ENCODE results near the gene FILIP1L. TPM values are rescaled to one million over a fixed set of nuclear protein-coding genes. Genes with fewer than 3 reads are reported as not detected.
A peak's percentile ranks its signal among the peaks of the same experiment; 100 is the strongest.
"Not testable (repeated sequence)": the region's sequence is repeated elsewhere in the genome, so short reads cannot be mapped to it uniquely, and the experiment has no call there.

Gene FILIP1L
- total RNA-seq, 1 experiment from 2014 or later, result 3.7 TPM

DNA sequence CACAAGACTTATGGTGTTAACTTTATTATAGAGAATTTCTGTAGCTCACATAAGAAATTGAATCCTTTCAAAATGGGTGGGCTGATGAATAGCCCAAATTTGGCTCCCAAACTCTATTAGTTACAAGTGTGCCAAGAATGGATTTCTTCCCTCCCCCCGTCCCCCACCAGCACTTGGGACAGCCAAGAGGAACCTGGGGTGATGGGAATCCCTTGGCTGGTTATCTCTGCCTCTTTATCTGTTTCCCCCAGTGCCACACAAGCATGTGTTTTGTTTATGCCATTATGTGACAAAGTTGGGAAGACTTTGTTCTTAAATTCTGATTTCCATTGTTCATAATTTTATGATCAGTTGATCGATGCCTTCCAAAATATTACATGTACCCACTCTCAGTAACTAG is 268.3 kb downstream of the FILIP1L start:
- H3K27ac ChIP-seq, result no peak overlapping the region
- 0 out of 2 replicates have a peak, but pooled peaks cover 4% of the 10 kb centered on the region for H3K36me3 ChIP-seq
- H3K4me3 ChIP-seq, result no peak overlapping the region
- no peaks in the 10 kb centered on the region for H3K27me3 ChIP-seq
- no peaks in the 10 kb centered on the region for H3K9me3 ChIP-seq (replicated peaks)
- DNase-seq, result no peak
- peaks cover 5% of the 10 kb centered on the region for H3K4me1 ChIP-seq

DNA sequence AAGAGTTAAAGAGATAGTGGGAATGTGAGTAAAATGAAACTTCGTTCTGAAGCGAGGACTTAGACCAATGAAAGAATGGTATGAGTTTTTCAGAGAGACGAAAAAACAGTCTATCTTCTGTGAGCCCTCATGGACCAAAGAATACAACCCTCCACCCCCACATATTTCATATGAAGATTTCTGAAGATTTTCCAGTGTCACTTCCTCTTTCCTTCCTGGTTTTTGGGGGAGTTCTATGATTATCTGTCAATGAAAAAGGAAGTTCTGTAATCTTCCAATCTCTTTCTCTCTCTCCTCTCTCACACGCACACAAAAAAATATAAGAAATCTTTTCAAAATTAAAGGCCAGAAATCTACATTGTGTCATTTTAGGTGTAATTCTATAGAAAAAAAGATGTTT is 269.0 kb downstream of the FILIP1L start:
- DNase-seq, result no peak
- no peaks in the 10 kb centered on the region for H3K27me3 ChIP-seq
- H3K9me3 ChIP-seq (replicated peaks), result no peaks in the 10 kb centered on the region
- peaks cover 5% of the 10 kb centered on the region for H3K4me1 ChIP-seq
- H3K27ac ChIP-seq, result no peak overlapping the region
- no peaks in the 10 kb centered on the region for H3K36me3 ChIP-seq
- no peak overlapping the region for H3K4me3 ChIP-seq

DNA sequence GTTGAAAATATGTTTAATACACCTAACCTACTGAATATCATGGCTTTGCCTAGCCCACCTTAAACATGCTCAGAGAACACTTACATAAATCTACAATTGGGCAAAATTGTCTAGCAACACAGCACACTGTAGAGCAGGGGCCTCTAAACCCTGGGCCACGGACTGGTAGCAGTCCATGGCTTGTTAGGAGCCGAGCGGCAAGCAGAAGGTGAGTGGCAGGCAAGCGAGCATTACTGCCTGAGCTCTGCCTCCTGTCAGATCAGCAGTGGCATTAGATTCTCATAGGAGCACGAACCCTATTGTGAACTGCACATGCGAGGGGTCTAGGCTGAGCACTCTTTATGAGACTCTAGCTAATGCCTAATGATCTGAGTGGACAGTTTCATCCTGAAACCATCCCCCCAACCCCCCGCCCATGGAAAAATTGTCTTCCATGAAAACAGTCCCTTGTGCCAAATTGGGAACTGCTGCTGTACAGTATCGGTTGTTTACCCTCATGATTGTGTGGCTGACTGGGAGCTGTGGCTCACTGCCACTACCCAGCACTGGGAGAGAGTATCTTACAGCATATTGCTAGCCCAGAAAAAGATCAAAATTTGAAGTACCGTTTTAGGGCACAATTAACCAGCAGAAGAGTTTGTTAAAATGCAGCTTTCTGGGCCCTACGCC is 270.6 kb downstream of the FILIP1L start:
- H3K27ac ChIP-seq, result no peak overlapping the region
- no peak for DNase-seq

DNA sequence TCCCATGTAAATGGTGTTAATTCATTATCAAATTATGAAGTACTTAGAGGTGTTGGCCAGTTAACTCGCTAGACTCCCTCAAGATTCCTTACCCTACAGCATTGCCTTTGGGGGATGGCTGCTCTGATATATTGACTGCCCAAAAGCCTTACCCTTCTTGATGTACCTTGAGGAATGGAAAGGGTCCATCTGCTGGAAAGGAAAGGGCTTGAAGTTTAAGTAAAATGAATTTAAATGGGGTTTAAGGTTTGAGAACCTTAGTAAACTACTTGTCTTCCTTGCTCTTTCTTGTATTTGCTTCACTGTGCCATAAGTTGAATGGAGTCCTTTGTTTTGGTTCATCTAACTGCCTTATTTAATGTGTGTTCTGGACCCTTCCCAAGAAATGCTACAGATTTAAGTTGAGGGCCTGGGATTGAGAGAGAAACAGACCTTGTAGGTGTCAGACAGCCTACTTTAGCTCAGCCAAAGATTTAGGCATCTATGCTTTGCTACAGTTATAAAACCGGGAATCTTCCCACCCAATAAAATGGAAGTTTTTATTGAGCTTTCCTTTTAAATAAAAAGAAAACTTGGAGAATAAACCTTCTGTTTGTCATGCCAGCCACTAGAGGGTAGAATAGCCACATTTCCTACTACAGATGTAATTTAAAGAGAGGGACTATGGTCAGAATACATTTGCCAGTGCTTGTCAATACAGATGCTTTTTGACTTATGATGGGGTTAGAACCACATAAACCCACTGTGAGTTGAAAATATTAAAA is 271.3 kb downstream of the FILIP1L start:
- H3K27ac ChIP-seq, result no peak overlapping the region
- H3K27me3 ChIP-seq, result no peaks in the 10 kb centered on the region
- peak in 1 of 2 experiments; percentile 70 for DNase-seq

More for the DNA sequence above, 270.6 kb downstream of the FILIP1L start:
- Histone ChIP-seq H3K4me1 (peaks cover 5% of the 10 kb centered on the region), H3K27me3 (no peaks in the 10 kb centered on the region), H3K4me3 (no peak overlapping the region), H3K36me3 (no peaks in the 10 kb centered on the region), H3K9me3 (replicated peaks) (no peaks in the 10 kb centered on the region)

DNA sequence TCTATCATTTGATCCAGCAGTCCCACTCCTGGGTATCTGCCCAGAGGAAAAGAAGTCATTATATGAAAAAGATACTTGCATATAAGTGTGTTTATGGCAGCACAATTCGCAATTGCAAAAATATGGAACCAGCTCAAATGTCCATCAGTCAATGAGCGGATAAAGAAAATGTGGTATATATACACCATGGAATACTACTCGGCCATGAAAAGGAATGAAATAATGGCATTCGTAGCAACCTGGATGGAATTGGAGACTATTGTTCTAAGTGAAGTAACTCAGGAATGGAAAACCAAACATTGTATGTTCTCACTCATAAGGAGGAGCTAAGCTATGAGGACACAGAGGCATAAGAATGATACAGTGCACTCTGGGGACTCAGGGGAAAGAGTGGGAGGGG is 272.4 kb downstream of the FILIP1L start:
- not testable (repeated sequence) for H3K36me3 ChIP-seq; H3K4me3 ChIP-seq; H3K4me1 ChIP-seq; H3K27me3 ChIP-seq; DNase-seq; H3K27ac ChIP-seq; H3K9me3 ChIP-seq (replicated peaks)

More for the DNA sequence above, 271.3 kb downstream of the FILIP1L start:
- H3K9me3 ChIP-seq (replicated peaks), result no peaks in the 10 kb centered on the region
- H3K36me3 ChIP-seq, result no peaks in the 10 kb centered on the region
- H3K4me1 ChIP-seq, result peaks cover 5% of the 10 kb centered on the region
- H3K4me3 ChIP-seq, result no peak overlapping the region

DNA sequence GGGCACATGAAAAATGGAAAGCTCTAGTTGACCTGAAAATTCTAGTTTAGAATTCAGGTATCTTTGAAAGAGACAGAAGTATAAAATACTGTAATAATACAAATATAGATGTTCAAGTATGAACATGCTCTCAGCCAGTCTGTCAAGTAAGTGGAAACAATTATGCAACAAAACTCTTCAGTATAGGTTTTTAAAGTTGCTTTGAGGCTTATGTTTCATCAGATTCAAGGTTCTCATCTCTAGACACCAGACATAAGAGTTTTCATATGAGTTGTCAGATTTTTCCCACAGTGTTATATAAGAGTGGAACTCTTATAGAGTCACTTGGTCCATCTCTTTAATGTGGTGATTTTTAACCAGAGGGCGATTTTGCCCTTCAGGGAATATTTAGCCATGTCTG is 274.7 kb downstream of the FILIP1L start:
- H3K4me3 ChIP-seq, result no peak overlapping the region
- DNase-seq, result no peak
- no peak overlapping the region for H3K27ac ChIP-seq
- no peaks in the 10 kb centered on the region for H3K27me3 ChIP-seq
- no peaks in the 10 kb centered on the region for H3K36me3 ChIP-seq
- H3K4me1 ChIP-seq, result peaks cover 5% of the 10 kb centered on the region; the same call in 1 of the 2 replicates
- no peaks in the 10 kb centered on the region for H3K9me3 ChIP-seq (replicated peaks)

DNA sequence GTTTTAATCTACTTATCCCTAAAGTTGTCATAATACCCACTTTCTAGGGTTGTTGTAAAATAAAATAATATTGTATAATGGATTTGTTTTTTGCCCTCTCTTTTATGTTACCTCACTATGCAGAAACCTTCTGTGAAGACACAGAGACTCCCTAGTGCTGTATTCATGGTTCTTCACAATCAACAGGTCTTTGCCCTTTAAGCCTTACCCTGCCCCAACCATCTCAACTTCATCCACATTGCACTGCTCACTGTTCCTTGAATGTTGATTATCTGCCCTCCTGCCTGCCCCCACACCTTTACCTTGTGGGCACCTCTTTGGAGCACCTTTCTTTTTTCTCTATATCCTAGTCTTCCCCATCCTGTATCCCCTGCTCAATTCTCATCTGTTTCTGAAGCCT is 275.5 kb downstream of the FILIP1L start:
- Histone ChIP-seq H3K9me3 (replicated peaks) (0 out of 2 replicates have a peak, but pooled peaks cover 3% of the 10 kb centered on the region), H3K27me3 (no peaks in the 10 kb centered on the region), H3K4me3 (no peak overlapping the region), H3K27ac (no peak overlapping the region), H3K4me1 (peaks cover 7% of the 10 kb centered on the region), H3K36me3 (no peaks in the 10 kb centered on the region)
- DNase-seq, result no peak

DNA sequence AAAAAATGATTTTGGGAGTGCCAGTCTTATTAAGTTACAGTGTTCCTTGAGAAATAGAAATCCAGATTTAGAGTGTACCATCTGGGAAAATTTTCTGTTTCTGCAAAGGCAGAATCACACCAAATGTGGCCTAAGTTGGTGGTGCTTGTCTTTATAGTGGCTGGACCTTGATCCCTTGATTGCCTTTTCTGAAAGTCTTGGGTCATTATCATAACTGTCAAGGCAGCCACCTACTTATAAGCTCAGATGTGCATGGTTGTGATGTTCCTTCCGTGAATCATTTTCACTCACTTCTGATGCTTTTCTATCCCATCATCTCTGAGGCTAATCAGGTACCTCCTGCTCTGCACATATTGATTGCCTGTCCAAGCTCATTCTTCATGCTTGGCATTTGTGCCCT is 276.6 kb downstream of the FILIP1L start:
- no peak for DNase-seq
- no peaks in the 10 kb centered on the region for H3K27me3 ChIP-seq
- H3K27ac ChIP-seq, result no peak overlapping the region
- H3K4me1 ChIP-seq, result peaks cover 7% of the 10 kb centered on the region
- H3K4me3 ChIP-seq, result no peak overlapping the region
- 0 out of 2 replicates have a peak, but pooled peaks cover 3% of the 10 kb centered on the region for H3K9me3 ChIP-seq (replicated peaks)
- no peaks in the 10 kb centered on the region for H3K36me3 ChIP-seq

DNA sequence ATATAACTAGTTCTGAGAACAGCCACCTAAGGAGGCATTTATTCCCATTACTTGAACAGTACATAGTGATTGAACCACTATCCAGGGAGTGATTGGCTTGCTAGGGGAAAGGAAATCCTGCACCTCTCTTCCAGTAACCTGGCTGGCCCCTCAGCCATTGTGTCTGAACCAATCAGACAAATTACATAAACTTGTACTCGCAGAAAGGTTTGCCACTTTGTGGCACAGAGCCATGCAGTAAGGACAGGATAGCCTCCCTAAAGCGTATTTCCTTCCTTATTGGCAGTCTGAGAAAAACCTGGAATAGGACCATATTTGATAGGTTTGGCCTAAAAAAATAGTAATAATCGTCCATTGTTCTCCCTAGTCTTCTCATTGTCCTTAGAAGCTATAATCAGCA is 277.6 kb downstream of the FILIP1L start:
- H3K36me3 ChIP-seq, result no peaks in the 10 kb centered on the region
- H3K27ac ChIP-seq, result no peak overlapping the region
- DNase-seq, result no peak
- H3K4me3 ChIP-seq, result no peak overlapping the region
- 0 out of 2 replicates have a peak, but pooled peaks cover 3% of the 10 kb centered on the region for H3K9me3 ChIP-seq (replicated peaks)
- no peaks in the 10 kb centered on the region for H3K27me3 ChIP-seq
- peaks cover 6% of the 10 kb centered on the region for H3K4me1 ChIP-seq

DNA sequence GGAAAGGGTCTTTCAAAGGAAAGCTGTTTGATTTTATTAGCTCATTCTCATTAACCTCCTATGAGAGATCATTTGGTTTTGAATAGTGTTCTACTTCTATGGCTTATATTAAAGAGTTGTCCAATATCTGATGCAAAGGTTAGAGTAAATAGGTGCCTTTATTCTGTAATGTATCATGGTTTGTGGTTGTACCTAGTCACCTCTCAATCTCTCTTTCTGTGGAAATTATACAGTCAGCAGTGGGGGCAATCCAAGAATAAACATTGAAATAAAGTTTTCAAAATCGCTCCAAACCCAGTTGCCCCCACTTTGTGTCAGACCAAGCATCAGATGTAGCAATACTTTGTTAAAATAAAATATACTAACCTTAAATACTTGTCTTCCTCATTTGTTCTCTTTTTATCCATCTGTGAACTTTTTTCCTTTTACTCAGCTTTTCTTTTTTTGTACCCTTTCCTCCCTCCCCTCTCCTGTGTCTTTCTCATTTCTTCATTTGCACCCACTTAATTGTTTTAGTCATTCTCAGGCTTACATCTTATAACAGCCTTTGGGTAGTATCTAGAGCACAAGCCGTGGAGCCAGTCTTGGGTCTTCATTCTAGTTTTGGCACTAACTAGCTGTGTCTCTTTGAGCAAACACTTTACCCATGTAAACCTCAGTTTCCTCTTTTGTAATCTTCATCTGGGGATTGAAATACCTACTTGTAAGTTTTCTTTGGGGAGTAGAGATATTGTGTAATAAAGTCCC is 279.9 kb downstream of the FILIP1L start:
- no peak overlapping the region for H3K27ac ChIP-seq
- H3K9me3 ChIP-seq (replicated peaks), result 0 out of 2 replicates have a peak, but pooled peaks cover 3% of the 10 kb centered on the region
- no peaks in the 10 kb centered on the region for H3K36me3 ChIP-seq
- no peaks in the 10 kb centered on the region for H3K27me3 ChIP-seq
- no peak for DNase-seq
- H3K4me3 ChIP-seq, result no peak overlapping the region
- H3K4me1 ChIP-seq, result peaks cover 6% of the 10 kb centered on the region

DNA sequence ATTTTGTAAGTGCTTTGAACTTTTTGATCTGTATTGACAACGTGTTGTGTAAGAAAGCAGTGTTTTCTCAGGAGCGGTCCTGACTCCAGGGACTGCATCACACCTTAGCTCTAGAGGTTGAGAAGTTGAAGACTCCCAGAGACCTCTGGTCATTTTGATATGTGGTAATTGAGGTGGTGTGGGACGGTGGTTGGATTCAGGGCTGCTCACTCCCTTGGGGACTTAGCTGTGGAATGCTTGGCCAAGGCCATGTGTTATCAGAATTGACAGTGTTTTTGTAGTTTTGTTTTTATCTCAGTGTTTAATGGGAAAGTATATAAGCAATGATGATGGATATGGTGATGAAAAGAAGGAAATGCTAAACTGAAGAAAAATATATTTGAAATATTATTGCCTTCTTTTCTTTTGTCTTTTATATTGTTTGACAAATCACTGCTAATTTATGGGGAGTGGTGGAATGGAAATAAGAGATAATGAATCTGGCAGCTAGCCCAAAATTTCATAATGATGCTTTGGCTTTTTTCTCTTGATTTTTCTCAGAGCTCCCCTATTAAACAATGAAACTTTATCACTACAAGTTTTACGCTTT is 280.6 kb downstream of the FILIP1L start:
- H3K9me3 ChIP-seq (replicated peaks), result 0 out of 2 replicates have a peak, but pooled peaks cover 3% of the 10 kb centered on the region
- DNase-seq, result no peak
- no peak overlapping the region for H3K4me3 ChIP-seq

DNA sequence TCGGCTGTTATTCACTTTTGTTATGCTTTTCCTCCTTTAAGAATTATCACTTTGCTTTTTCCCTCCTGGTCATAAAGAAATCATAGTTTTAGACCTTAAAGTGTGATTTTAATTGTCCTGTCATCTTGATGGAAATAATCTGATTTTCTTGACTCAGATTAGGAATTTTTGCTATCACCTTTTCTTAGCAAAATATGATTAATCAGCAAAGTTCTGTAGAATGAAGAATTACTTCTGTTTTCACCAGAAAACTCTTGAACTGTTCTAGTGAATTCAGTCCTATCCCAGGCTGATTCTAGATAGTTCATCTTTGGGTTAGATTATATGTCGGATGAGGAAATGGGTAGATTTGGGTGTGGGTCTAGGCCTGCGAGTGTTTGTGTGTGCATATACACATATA is 284.5 kb downstream of the FILIP1L start:
- Histone ChIP-seq H3K27me3 (no peaks in the 10 kb centered on the region), H3K4me3 (no peak overlapping the region), H3K9me3 (replicated peaks) (0 out of 2 replicates have a peak, but pooled peaks cover 3% of the 10 kb centered on the region), H3K4me1 (peaks cover 13% of the 10 kb centered on the region), H3K27ac (no peak overlapping the region), H3K36me3 (0 out of 2 replicates have a peak, but pooled peaks cover 2% of the 10 kb centered on the region)
- DNase-seq, result no peak

More for the DNA sequence above, 280.6 kb downstream of the FILIP1L start:
- Histone ChIP-seq H3K4me1 (peaks cover 6% of the 10 kb centered on the region), H3K27ac (no peak overlapping the region), H3K36me3 (no peaks in the 10 kb centered on the region), H3K27me3 (no peaks in the 10 kb centered on the region)

DNA sequence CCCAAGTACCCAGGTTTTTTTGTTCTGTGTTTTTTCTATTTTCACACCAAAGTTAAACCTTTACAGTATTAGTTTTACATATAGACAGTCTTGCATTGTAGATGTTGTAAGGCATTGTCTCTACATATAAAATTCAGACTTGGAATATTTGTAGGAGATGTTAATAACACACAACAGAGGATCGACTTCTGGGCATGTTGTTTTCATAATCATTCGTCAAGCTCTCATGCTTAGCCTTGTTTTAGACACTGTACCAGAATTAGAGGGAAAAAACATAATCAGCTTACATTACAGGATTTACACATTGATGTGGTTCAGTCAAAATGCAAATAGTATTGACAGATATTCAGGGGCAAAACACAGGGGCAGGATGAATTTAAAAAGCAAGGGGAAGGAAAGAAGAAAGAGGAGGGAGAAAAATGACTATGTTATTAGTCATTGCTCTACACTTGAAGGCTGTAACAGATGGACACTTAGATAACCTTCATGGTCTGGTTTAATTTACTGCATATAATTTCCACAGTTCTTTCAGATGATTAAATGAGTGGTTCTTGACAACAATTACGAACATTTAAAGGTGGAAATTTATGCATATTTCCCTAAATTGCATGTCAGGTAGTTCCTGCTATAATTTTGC is 289.2 kb downstream of the FILIP1L start:
- Histone ChIP-seq H3K27ac (peak overlapping the region; percentile 77), H3K36me3 (peaks cover 2% of the 10 kb centered on the region; the same call in 1 of the 2 replicates), H3K4me1 (peaks cover 16% of the 10 kb centered on the region), H3K9me3 (replicated peaks) (no peaks in the 10 kb centered on the region), H3K27me3 (no peaks in the 10 kb centered on the region), H3K4me3 (0 out of 2 replicates have a peak overlapping the region, but pooled peaks have one; percentile 6)
- peak in 1 of 2 experiments; percentile 52 for DNase-seq
